Smooth muscle cell (in vitro differentiated cells): ENCODE results near the gene MYO1A. TPM values are rescaled to one million over a fixed set of nuclear protein-coding genes. Genes with fewer than 3 reads are reported as not detected.

ENCODE experiments used
- DNase-seq: peaks from one replicate; lab custom pipeline; 2025; ENCODE audit not compliant: unreplicated experiment; lab: John Stamatoyannopoulos, UW
- H2AFZ ChIP-seq: fragments of 200-600 bp; sonication (generic); 2 replicates; pipeline ENCODE4 v1.6.0; 2016; ENCODE audit warnings: antibody characterized with exemption, low read depth, mild to moderate bottlenecking
- H3F3A ChIP-seq: fragments of 200-600 bp; sonication (generic); 2 replicates; pipeline ENCODE4 v1.6.0; 2017; ENCODE audit warnings: antibody characterized with exemption, low read depth
- H3K27ac ChIP-seq: fragments of 200-600 bp; sonication (generic); 2 replicates; pipeline ENCODE4 v1.5.1; 2016; ENCODE audit warnings: low read depth, mild to moderate bottlenecking
- H3K27me3 ChIP-seq: fragments of 200-600 bp; sonication (generic); 2 replicates; pipeline ENCODE4 v1.6.1; 2016; ENCODE audit warnings: low read depth, mild to moderate bottlenecking
- H3K36me3 ChIP-seq: fragments of 200-600 bp; sonication (generic); 2 replicates; pipeline ENCODE4 v1.5.1; 2016; ENCODE audit warnings: low read depth
- H3K4me1 ChIP-seq: fragments of 200-600 bp; sonication (generic); 2 replicates; pipeline ENCODE4 v1.5.1; 2016; ENCODE audit warnings: low read depth
- H3K4me2 ChIP-seq: fragments of 200-600 bp; sonication (generic); 2 replicates; pipeline ENCODE4 v1.6.0; 2016; ENCODE audit warnings: mild to moderate bottlenecking
- H3K4me3 ChIP-seq: fragments of 200-600 bp; sonication (generic); 2 replicates; pipeline ENCODE4 v1.5.1; 2016; ENCODE audit warnings: mild to moderate bottlenecking
- H3K79me2 ChIP-seq: fragments of 200-600 bp; sonication (generic); 2 replicates; pipeline ENCODE4 v1.6.0; 2016; ENCODE audit warnings: low read depth, mild to moderate bottlenecking
- H3K9ac ChIP-seq: fragments of 200-600 bp; sonication (generic); 2 replicates; pipeline ENCODE4 v1.6.0; 2016; ENCODE audit warnings: low read depth
- H3K9me3 ChIP-seq: fragments of 200-600 bp; sonication (generic); replicated peaks from 2 replicates; pipeline ENCODE4 v1.5.1; 2016; ENCODE audit warnings: low read depth
- H4K20me1 ChIP-seq: fragments of 200-600 bp; sonication (generic); 2 replicates; pipeline ENCODE4 v1.6.0; 2016; ENCODE audit warnings: low read depth
- CTCF ChIP-seq: fragments of 200-600 bp; sonication (generic); IDR thresholded peaks from 2 replicates; pipeline ENCODE4 v1.5.1; 2017; ENCODE audit warnings: borderline replicate concordance, mild to moderate bottlenecking, antibody characterized with exemption; ENCODE audit not compliant: insufficient read depth, poor library complexity, severe bottlenecking
- WGBS: methylation state at CpG from one replicate; pipeline ENCODE4 v1.1.7; 2016; ENCODE audit warnings: low lambda C conversion rate; 5-methylcytosine and 5-hydroxymethylcytosine counted together
- polyA plus RNA-seq: library from polyadenylated mRNA; unstranded; fragments of >200 nt; fragmentation: Nextera tagmentation; extraction: Ambion mirVana; gene quantifications from 2 replicates; pipeline ENCODE4 v1.2.1, GENCODE V29; 2016
- total RNA-seq: library from RNA; depleted of rRNA; stranded (reverse); fragments of >200 nt; gene quantifications from 2 replicates; pipeline ENCODE4 v1.2.3, GENCODE V29; 2014

MYO1A gene
- total and polyA plus RNA-seq, 2 experiments from 2014 or later: not detected

DNA sequence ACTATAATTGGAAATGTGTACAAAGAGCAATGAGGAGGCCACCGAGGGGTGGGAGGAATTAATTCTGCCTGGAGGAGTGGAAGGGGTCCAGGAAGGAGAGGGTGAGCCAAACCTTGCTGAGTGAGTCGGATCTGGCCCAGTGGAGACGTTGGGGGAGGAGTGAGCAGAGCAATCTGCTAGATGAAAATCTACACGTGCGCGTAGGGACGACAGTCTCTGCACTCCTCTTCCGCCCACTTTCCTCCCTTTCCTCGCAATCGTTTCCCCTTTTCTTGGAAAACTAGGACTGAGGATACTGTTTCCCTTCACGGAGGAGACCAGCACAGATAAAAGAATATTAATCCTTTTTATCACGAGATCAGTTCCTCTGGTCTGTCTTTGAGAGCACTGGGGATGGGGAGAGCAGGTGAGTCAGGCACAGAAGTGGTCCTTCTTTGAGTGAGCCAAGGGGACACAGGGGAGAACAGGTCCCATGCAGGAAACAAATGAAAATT lies 36.1 kb upstream of the MYO1A start:
- Histone ChIP-seq H3F3A (peaks cover 23% of the 10 kb centered on the region), H3K27ac (peak overlapping the region; percentile 100), H3K4me1 (peaks cover 28% of the 10 kb centered on the region), H3K9me3 (no peaks in the 10 kb centered on the region), H3K4me2 (peak overlapping the region; percentile 92), H3K36me3 (no peaks in the 10 kb centered on the region), H3K79me2 (peaks cover 20% of the 10 kb centered on the region), H3K27me3 (no peaks in the 10 kb centered on the region), H4K20me1 (peaks cover 13% of the 10 kb centered on the region), H3K4me3 (peak overlapping the region; percentile 89), H3K9ac (peak overlapping the region; percentile 97), H2AFZ (no peak overlapping the region)
- DNase-seq: no peak
- WGBS: 6% methylated on average over 12 of the region's 12 CpGs
- TF ChIP-seq CTCF: no peak

GRCh38 chr12:57080855-57081254 lies 30.9 kb upstream of the MYO1A start:
- Histone ChIP-seq H3K4me2 (no peak overlapping the region), H3K9me3 (no peaks in the 10 kb centered on the region), H3K27me3 (no peaks in the 10 kb centered on the region), H2AFZ (no peak overlapping the region), H3K79me2 (peaks cover 18% of the 10 kb centered on the region), H4K20me1 (no peaks in the 10 kb centered on the region), H3F3A (peaks cover 20% of the 10 kb centered on the region), H3K9ac (no peak overlapping the region), H3K27ac (no peak overlapping the region), H3K4me1 (peaks cover 16% of the 10 kb centered on the region), H3K36me3 (no peaks in the 10 kb centered on the region), H3K4me3 (no peak overlapping the region)
- no peak for DNase-seq
- no peak for TF ChIP-seq CTCF
- WGBS: 100% methylated on average over 1 of the region's 1 CpG

DNA sequence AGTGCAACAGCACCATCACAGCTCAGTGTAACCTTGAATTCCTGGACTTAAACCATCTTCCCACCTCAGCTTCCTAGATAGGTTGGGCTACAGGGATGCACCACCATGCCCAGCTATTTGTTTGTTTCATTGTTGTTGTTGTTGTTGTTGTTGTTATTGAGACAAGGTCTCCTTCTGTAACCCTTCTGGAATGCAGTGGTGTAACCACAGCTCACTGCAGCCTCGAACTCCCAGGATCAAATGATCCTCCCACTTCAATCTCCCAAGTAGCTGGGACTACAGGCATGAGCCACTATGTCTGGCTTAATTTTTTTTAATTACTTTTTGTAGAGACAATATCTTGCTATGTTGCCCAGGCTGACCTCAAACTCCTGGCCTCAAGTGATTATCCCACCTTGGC lies 29.9 kb upstream of the MYO1A start:
- Histone ChIP-seq H3F3A (peaks cover 14% of the 10 kb centered on the region), H3K27me3 (no peaks in the 10 kb centered on the region), H4K20me1 (no peaks in the 10 kb centered on the region), H3K9me3 (no peaks in the 10 kb centered on the region), H2AFZ (no peak overlapping the region), H3K27ac (peak overlapping the region; percentile 87), H3K9ac (no peak overlapping the region), H3K36me3 (no peaks in the 10 kb centered on the region), H3K4me1 (peaks cover 12% of the 10 kb centered on the region), H3K4me2 (peak overlapping the region; percentile 92), H3K4me3 (no peak overlapping the region), H3K79me2 (peaks cover 28% of the 10 kb centered on the region)
- WGBS: 9% methylated on average over 1 of the region's 1 CpG
- no peak for TF ChIP-seq CTCF
- no peak for DNase-seq
